Mesodermal cell (in vitro differentiated cells): Measurements from ENCODE around the gene ZNF627.

Source experiments
- H3K27ac ChIP-seq: 2 replicates; pipeline ENCODE4 v1.7.0; 2013; ENCODE audit warnings: mild to moderate bottlenecking, low read depth, low read length, moderate library complexity; ENCODE audit not compliant: severe bottlenecking
- H3K36me3 ChIP-seq: 2 replicates; pipeline ENCODE4 v1.7.1; 2013; ENCODE audit warnings: mild to moderate bottlenecking, low read length, moderate library complexity; ENCODE audit not compliant: control insufficient read depth, insufficient read depth
- H3K4me1 ChIP-seq: one replicate; pipeline ENCODE4 v1.7.1; 2013; ENCODE audit warnings: mild to moderate bottlenecking, low read length; ENCODE audit not compliant: insufficient read depth, control insufficient read depth, poor library complexity, severe bottlenecking
- H3K4me3 ChIP-seq: 2 replicates; pipeline ENCODE4 v1.7.0; 2013; ENCODE audit warnings: low read length, control low read depth, mild to moderate bottlenecking; ENCODE audit not compliant: insufficient read depth, poor library complexity, severe bottlenecking; ENCODE audit errors: extremely low read depth
- H3K9me3 ChIP-seq: 2 replicates; pipeline ENCODE4 v1.7.1; 2013; ENCODE audit warnings: mild to moderate bottlenecking, low read length, moderate library complexity; ENCODE audit not compliant: control insufficient read depth
- WGBS, 2 experiments: methylation state at CpG; one replicate each; pipeline ENCODE4 v1.1.5; 2013; ENCODE audit warnings: missing lambda C conversion rate in 2 of 2; ENCODE audit not compliant: insufficient coverage in 2 of 2; 5-methylcytosine and 5-hydroxymethylcytosine counted together

The ZNF627 gene

GRCh38 chr19:11657307-11657706, 60.0 kb downstream of the ZNF627 start:
- H3K4me3 ChIP-seq = no peak overlapping the region
- H3K27ac ChIP-seq = no peak overlapping the region
- 89 to 94% methylated on average over 3 of the region's 3 CpGs for WGBS, 2 experiments
- no peaks in the 10 kb centered on the region for H3K4me1 ChIP-seq
- peaks cover 17% of the 10 kb centered on the region for H3K9me3 ChIP-seq
- H3K36me3 ChIP-seq = peaks cover 42% of the 10 kb centered on the region

- Histone ChIP-seq H3K4me3 (no peak overlapping the region), H3K9me3 (peaks cover 4% of the 10 kb centered on the region), H3K4me1 (no peaks in the 10 kb centered on the region), H3K36me3 (peaks cover 31% of the 10 kb centered on the region), H3K27ac (no peak overlapping the region)
- WGBS, 2 experiments = 80 to 87% methylated on average over 5 of the region's 7 CpGs
Measured at GRCh38 chr19:11658970-11659369, 61.7 kb downstream of the ZNF627 start.

GRCh38 chr19:11659612-11660011, 62.3 kb downstream of the ZNF627 start:
- peaks cover 4% of the 10 kb centered on the region for H3K9me3 ChIP-seq
- H3K4me1 ChIP-seq = no peaks in the 10 kb centered on the region
- H3K4me3 ChIP-seq = no peak overlapping the region
- H3K36me3 ChIP-seq = peaks cover 25% of the 10 kb centered on the region
- no CpG with 5 or more reads among the region's 1 CpG for WGBS, 2 experiments
- H3K27ac ChIP-seq = no peak overlapping the region

- no peak overlapping the region for H3K4me3 ChIP-seq
- peaks cover 4% of the 10 kb centered on the region for H3K9me3 ChIP-seq
- peaks cover 7% of the 10 kb centered on the region for H3K36me3 ChIP-seq
- WGBS, 2 experiments = 95 to 99% methylated on average over 12 to 23 of the region's 30 CpGs
- H3K4me1 ChIP-seq = no peaks in the 10 kb centered on the region
- no peak overlapping the region for H3K27ac ChIP-seq
Measured at GRCh38 chr19:11662278-11662677, 65.0 kb downstream of the ZNF627 start.

- Histone ChIP-seq H3K9me3 (peaks cover 4% of the 10 kb centered on the region), H3K27ac (no peak overlapping the region), H3K36me3 (peaks cover 7% of the 10 kb centered on the region), H3K4me1 (no peaks in the 10 kb centered on the region), H3K4me3 (no peak overlapping the region)
- WGBS, 2 experiments = 88 to 92% methylated on average over 5 to 7 of the region's 8 CpGs
Measured at GRCh38 chr19:11663181-11663591, 65.9 kb downstream of the ZNF627 start.
